ENCODE data around the gene TXN2. TPM values are rescaled to one million over a fixed set of nuclear protein-coding genes. Genes with fewer than 3 reads are reported as not detected.
A peak's percentile ranks its signal among the peaks of the same experiment; 100 is the strongest.

TXN2 gene
- total and polyA plus RNA-seq, 2 of the 4 experiments (the other 2 are of a cell fraction), result 49.6 to 166 TPM

DNA sequence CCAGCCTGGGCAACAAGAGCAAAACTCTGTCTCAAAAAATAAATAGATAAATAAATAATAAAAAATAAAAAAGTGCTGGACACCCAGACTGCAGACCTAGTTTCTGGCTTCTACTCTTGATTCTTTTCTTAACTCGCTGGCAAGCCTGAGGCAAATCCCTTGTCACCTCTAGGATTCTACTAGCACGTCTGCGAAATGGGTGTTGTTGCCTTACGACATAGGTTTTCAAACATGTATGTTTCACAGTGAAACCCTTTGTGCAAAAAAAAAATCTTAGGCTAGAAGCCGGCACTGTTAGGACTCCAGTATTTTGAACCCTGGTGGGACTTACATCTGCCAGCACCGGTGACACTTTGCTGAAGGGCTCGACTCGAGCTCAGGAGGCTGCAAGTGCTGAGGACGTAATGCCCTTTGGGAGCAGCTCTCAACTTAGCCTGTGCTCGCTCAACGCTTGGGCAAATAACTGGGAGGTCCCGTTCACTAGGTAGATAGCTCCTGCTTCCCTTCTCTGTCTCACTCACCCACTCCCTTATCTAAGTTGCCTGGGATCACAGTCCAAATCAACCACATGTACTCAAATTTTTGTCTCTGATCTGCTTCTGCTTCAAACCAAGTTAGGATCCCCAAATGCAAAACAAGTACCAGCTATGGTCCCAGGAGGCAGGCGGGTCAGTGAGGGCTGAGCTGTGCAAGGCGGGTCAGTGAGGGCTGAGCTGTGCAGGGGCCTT lies 59.0 kb downstream of the TXN2 start:
- H3K14ac ChIP-seq (replicated peaks; ENCODE audit: low read depth, low read length), result no peak overlapping the region
- peak overlapping the region; percentile 3; the same call in 1 of the 3 replicates for H2BK15ac ChIP-seq (ENCODE audit: low read depth, low read length)
- H3K56ac ChIP-seq (ENCODE audit: extremely low read depth, insufficient read depth, low read length), result no peak overlapping the region
- H3K27me3 ChIP-seq (ENCODE audit: control insufficient read depth, insufficient read depth, low read length), result no peaks in the 10 kb centered on the region
- no peak overlapping the region for H4K91ac ChIP-seq (ENCODE audit: insufficient read depth, low read depth, low read length)
- intact Hi-C loops (cut with micrococcal nuclease) (no loop called here), in situ Hi-C loops (cut with MboI; ENCODE audit: low sequenced_read_pairs) (no loop called here), dilution Hi-C loops (cut with HindIII; ENCODE audit: low sequenced_read_pairs, unreplicated experiment) (no loop called here)
- 82% methylated on average over 7 of the region's 14 CpGs; no CpG with 5 or more reads in 1 of the 2 experiments for WGBS, 2 experiments (ENCODE audit: extremely low coverage in 2 of 2, insufficient read length in 1 of 2)
- CTCF ChIA-PET, result no interaction called here
- POLR2A ChIA-PET (ENCODE audit: unreplicated experiment), result no interaction called here
- H3K4me1 ChIP-seq (ENCODE audit: control insufficient read depth, insufficient read depth, low read length), result peaks cover 28% of the 10 kb centered on the region
- no peak overlapping the region for H2AK9ac ChIP-seq (replicated peaks; ENCODE audit: low read depth, low read length, poor library complexity)
- peak overlapping the region; percentile 15; the same call in 1 of the 2 replicates for H2BK20ac ChIP-seq (ENCODE audit: low read depth, low read length)
- BruUV-seq (replicated peaks), result no TSS peak
- H4K5ac ChIP-seq (ENCODE audit: low read depth, low read length), result no peak overlapping the region
- ATAC-seq (ENCODE audit: low read depth) (no peak), DNase-seq (no peak)
- no peak overlapping the region for H3K27ac ChIP-seq (ENCODE audit: insufficient read depth, low read length)
- H4K8ac ChIP-seq (ENCODE audit: low read depth in 2 of 2, low read length in 2 of 2), result no peak overlapping the region; a peak in 1 of 4 replicates
- H3K4me3 ChIP-seq (ENCODE audit: insufficient read depth, low read depth, low read length), result no peak overlapping the region
- no peak overlapping the region for H3K4me2 ChIP-seq (ENCODE audit: low read depth, low read length)
- no peaks in the 10 kb centered on the region for H3K9me3 ChIP-seq (ENCODE audit: control insufficient read depth, insufficient read depth, low read length)
- peaks cover 13% of the 10 kb centered on the region for H3K9me1 ChIP-seq (ENCODE audit: insufficient read depth, low read length)
- TF ChIP-seq MAFK (IDR thresholded peaks at IDR 0.05; ENCODE audit: low read depth, low read length), result no peak
- TF ChIP-seq CTCF (conservative IDR thresholded peaks at IDR 0.05; ENCODE audit: low read depth, low read length), result no peak
- TF ChIP-seq POLR2A (IDR thresholded peaks at IDR 0.05; ENCODE audit: low read depth, low read length), result no peak
- no peak for TF ChIP-seq RFX5 (IDR thresholded peaks at IDR 0.05; ENCODE audit: low read depth, low read length)
- TF ChIP-seq BHLHE40 (IDR thresholded peaks at IDR 0.05; ENCODE audit: low read depth, low read length), result no peak
- no peak for TF ChIP-seq RCOR1 (IDR thresholded peaks at IDR 0.05; ENCODE audit: insufficient replicate concordance, low read length)
- no peak for TF ChIP-seq CEBPB (IDR thresholded peaks at IDR 0.05; ENCODE audit: low read depth, low read length)
- no peak for TF ChIP-seq USF2 (IDR thresholded peaks at IDR 0.05; ENCODE audit: low read depth, low read length)
- TF ChIP-seq SMC3 (IDR thresholded peaks at IDR 0.05; ENCODE audit: low read depth, low read length), result no peak
- no peak for TF ChIP-seq MXI1 (IDR thresholded peaks at IDR 0.05; ENCODE audit: borderline replicate concordance, low read depth, low read length)
- no peak for TF ChIP-seq CHD1 (IDR thresholded peaks at IDR 0.05; ENCODE audit: low read depth, low read length)
- H2AFZ ChIP-seq (replicated peaks; ENCODE audit: low read length, poor library complexity), result no peak overlapping the region
- peaks cover 0 to 12% of the 10 kb centered on the region in 2 experiments; a peak in 2 of 4 replicates for H3K79me1 ChIP-seq (ENCODE audit: low read depth in 1 of 2, low read length in 2 of 2)
- peak overlapping the region; percentile 42 for H3K18ac ChIP-seq (ENCODE audit: low read depth, low read length)
- peak overlapping the region; percentile 26 for H2AK5ac ChIP-seq (ENCODE audit: low read depth, low read length)
- no peaks in the 10 kb centered on the region for H4K20me1 ChIP-seq (ENCODE audit: insufficient read depth, low read length)
- no peak overlapping the region for H3K9ac ChIP-seq (ENCODE audit: low read depth, low read length)
- H3K36me3 ChIP-seq (ENCODE audit: control insufficient read depth, insufficient read depth, low read length), result no peaks in the 10 kb centered on the region
- no peak overlapping the region for H2BK5ac ChIP-seq (ENCODE audit: low read depth, low read length, poor library complexity, severe bottlenecking)
- H3K23ac ChIP-seq (ENCODE audit: low read depth, low read length), result no peak overlapping the region
- H3K4ac ChIP-seq (ENCODE audit: low read depth, low read length), result peak overlapping the region; percentile 31
- H2BK120ac ChIP-seq (ENCODE audit: low read depth, low read length), result peak overlapping the region; percentile 74

All from IMR-90 (cell line).